H4 (cell line): ENCODE data around the gene ST6GAL1. TPM values are rescaled to one million over a fixed set of nuclear protein-coding genes. Genes with fewer than 3 reads are reported as not detected.
"Not testable (repeated sequence)": the region's sequence is repeated elsewhere in the genome, so short reads cannot be mapped to it uniquely, and the experiment has no call there.

Source experiments
- DNase-seq: peaks from one replicate; pipeline ENCODE4 v3.0.0-alpha.2; 2015; ENCODE audit warnings: low spot score
- total RNA-seq: library from RNA; depleted of rRNA; stranded (reverse); fragments of >200 nt; shearing (Covaris generic); gene quantifications from 2 replicates; pipeline ENCODE4 v1.2.3, GENCODE V29; 2014

Gene ST6GAL1
- total RNA-seq, 1 experiment from 2014 or later, result 3.4 TPM

DNA sequence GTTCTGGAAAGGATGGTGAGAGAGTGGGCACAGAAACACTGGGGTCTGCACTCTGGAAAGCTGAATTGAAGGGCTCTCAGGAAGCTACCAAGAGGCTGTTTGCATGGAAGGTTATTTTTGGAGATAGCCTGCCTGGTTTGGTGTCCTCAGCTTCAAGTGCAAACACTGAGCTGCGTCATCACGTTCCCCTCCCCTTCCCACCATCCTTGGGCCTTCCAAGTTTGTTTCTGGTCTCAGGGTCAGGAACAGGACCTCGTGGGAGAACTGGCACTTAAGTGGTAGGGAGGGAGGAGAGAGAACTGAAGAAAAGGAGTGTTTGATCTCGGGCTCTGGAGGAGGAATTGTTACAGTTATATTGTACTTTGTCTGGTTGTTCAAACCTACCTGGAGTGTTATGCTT, 10.6 kb downstream of the ST6GAL1 start:
- DNase-seq, result no peak

DNA sequence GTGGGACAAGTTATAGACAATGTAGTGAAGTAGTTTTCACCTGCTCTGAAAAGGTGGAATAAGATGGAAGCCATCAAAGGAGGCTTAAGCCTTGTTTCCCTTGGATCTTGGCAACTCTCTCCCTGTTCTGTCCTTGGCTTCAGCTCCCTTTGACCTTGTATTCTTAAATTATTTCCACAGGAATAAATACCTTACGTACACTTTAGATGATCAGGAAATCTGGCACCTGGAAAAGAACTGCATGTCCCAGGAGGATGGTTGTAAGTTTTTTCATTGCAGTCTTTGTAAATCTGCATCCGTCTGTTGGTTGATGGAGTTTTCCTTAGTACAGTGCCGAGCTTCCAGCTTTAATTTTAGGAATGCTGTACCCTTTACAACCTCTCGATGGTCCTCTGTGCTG, 11.8 kb downstream of the ST6GAL1 start:
- no peak for DNase-seq

DNA sequence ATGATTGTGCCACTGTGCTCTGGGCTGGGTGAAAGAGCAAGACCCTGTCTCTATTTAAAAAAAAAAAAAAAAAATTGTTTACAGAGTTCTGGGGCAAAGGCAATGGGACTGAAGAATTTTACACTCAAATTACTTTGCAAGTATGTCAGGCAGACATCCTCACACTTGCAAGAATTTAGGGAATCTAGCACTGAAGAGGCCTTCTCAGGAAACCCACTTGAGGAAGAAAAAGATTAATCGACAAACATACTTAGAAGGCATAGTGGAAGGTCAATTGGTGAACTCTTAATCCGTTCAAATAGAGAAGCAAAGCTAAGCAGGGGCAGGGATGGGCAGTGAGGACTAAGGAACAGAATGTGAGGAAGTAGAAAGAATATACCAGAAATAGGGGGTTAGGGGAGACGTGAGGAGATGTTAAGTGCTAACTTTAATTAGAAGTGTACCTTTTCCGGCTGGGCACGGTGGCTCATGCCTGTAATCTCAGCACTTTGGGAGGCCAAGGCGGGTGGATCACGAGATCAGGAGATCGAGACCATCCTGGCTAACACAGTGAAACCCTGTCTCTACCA, 15.0 kb downstream of the ST6GAL1 start:
- DNase-seq, result no peak

DNA sequence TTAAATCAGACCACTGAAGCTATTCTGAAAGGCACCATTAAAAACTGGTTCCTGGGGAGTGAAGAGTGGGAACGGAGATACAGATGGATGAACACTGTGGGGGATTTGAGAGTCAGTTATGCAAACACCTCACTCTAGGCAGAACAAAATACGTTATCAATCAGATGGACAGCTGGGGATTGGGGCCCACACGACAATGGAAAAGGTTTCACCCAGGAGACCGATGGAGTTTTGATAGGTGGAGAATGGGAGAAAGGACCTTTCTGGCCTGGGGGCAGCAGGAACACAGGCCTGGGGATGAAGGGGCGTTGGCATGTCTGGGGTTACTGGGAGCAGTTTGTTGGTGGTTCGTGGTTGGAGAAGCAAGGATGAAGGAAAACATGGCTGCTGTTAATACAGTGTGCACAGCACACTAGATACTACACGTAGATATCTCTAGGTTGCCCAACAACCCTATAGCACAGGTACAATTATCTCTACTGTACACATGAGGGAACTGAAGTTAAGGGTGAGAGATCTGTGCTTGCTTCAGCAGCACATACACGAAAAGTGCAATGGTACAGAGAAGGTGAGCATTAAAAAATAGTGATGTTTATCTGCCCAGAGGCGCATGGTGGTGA, 16.5 kb downstream of the ST6GAL1 start:
- no peak for DNase-seq

DNA sequence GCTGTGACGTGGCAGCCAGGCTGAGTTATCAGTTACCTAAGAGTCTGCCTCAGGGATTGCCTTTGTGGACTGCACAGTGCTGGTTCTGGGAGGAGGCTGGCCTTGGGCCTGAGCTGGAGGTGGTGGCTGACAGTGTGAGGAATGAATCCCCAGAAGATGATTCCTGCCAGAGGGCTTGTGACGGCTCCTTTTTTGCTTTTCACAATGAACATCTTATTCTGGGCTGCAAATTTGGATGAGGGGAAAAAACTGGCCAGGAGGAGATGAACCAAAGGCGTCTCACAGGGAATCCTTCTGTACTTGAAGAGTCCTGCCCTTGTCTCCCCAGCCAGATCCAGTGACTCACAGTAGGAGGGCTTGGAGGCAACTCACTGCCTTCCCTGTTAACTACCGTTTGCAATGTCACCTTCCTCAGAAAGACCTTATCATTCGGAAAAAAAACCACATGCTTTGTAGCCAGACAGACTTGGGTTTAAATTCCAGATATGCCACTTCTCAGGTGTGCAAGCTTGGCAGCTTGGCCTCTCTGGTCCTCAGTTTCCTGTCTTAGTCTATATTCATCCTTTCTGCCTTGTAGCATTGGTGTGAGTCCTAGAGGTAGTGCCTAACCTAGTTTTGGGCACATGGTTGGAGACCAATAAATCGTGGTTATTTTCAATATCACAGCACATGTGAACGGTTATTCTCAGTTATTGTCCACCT, 19.1 kb downstream of the ST6GAL1 start:
- DNase-seq, result no peak

DNA sequence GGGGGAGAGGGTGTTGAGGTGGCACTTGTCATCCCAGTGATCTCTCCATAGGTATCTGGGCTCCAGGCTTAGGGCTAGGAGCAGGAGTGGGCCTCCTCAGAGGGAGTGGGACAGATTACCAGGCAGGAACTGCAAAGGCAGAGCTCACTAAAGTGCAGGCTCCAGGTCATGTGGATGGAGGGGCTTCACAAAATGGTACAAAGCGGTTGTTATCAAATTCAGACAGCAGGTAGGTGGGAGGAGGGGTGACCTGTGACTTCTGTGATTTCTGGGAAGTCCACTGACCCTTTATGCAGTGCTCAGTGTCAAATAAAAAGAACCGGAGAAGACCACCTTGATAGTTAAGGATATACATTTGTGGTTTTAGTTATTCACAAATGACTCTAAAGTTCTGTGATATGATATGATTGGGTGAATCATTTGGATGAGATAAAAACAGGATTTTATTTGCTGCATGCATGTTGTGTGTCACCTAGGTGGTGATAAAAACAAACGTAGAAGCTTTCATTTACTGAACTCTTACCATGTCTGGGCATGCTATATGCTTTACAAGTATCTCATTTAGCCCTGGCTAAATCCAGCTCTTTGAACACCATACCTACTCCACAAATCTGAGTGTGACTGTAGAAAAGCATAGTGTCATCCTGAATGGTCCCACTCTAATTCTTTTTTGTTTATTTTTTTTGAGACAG, 20.2 kb downstream of the ST6GAL1 start:
- no peak for DNase-seq

DNA sequence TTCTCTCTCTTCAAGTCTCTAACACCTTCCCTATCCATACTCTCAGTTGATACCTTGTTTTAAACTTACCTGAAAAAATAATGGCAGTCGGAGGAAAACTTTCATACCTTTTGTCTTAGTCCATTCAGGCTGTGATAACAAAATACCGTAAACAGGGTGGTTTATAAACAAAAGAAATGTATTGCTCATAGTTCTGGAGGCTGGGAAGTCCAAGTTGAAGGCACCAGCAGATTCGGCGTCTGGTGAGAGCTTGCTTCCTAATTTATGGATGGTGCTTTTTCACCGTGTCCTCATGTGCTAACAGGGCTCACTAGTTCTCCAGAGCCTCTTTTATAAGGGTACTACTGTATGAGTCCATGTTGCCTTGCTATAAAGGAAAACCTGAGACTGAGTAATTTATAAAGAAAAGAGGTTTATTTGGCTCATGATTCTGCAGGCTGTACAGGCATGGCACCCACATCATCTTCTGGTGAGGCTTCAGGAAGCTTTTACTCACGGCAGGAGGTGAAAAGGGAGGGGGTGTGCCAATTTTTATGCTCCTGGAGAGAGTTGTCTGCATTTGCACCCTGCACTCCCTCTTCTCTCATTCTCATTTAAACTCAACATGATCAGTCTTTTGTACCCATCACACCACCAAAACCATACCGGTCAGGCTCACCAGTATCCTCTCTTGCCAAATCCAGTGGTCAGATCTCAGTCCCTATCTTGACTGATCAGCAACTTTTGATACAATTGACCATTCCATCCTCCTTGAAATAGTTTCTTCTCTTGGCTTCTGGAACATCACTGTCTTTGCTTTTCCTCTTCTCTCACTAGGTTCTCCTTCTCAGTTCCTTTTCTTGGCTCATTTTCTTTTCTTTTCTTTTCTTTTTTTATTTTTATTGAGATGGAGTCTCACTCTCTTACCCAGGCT, 21.6 kb downstream of the ST6GAL1 start:
- DNase-seq, result no peak

DNA sequence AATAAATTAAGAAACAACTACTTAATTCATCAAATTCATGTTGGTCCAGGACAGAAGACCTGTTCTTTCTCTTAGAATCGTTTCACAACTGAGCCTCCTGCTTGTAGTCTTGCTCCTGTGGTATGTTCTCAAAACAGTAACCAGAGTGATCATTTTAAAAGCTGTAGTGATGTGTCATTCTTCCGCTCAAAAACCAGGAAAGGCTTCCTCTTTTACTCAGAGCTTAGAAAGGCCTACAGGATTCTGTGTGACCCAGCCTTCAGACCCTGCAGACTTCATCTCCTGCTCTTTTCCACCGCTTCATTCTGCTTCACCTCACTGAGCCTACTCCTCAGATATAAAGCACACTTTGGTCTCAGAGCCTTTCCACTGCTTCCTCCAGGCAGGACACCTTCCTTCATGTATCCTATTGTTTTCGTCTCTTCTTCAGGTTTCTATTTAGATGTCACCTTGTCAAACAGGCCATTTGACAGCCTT, 22.7 kb downstream of the ST6GAL1 start:
- no peak for DNase-seq

DNA sequence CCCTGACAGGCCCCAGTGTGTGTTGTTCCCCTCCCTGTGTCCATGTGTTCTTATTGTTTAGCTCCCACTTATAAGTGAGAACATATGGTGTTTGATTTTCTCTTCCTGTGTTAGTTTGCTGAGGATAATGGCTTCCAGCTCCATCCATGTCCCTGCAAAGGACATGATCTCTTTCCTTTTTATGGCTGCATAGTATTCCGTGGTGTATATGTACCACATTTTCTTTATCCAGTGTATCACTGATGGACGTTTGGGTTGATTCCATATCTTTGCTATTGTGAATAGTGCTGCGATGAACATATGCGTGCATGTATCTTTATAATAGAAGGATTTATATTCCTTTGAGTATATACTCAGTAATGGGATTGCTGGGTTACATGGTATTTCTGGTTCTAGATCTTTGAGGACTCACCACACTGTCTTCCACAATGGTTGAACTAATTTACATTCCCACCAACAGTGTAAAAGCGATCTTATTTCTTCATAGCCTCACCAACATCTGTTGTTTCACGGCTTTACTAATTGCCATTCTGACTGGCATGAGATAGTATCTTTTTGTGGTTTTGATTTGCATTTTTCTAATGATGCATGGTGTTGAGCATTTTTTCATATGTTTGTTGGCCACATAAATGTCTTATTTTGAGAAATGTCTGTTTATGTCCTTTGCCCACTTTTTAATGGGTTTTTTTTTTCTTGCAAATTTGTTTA, 23.8 kb downstream of the ST6GAL1 start:
- DNase-seq, result not testable (repeated sequence)

DNA sequence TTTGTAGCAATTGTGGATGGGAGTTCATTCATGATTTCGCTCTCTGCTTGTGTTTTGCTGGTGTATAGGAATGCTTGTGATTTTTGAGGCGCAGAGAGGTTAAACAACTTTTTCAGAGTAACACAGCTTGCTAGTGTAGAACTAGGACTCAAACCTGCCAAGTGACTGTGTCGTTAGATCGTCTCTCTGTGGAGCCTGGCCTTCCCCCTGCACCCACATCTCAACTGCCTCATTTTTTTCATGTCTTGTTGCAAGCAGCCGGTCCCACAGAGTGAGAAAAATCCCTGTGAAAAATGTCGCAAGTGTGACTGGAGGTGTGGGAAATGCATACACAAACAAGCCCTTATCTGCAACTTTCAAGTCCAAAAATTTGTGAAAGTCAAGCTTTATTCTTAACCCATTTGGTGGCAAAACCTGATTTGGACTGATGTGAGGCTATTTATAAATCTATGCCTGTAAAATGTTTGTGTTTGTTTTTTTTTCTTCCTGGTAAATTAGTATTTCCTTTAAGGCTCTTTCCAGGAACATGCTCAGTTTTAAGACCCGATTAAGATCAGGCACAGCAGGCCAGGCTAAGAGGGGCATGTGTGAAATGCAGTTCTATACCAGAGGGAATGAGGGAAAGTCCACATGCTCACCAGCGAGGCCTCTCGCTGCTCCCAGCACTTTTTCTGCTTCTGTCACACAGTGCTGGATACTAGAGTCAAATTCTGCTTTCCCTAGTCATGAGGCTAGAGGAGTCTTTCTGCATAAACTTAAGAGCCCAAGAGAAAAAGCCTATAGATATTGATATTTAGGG, 25.8 kb downstream of the ST6GAL1 start:
- no peak for DNase-seq

DNA sequence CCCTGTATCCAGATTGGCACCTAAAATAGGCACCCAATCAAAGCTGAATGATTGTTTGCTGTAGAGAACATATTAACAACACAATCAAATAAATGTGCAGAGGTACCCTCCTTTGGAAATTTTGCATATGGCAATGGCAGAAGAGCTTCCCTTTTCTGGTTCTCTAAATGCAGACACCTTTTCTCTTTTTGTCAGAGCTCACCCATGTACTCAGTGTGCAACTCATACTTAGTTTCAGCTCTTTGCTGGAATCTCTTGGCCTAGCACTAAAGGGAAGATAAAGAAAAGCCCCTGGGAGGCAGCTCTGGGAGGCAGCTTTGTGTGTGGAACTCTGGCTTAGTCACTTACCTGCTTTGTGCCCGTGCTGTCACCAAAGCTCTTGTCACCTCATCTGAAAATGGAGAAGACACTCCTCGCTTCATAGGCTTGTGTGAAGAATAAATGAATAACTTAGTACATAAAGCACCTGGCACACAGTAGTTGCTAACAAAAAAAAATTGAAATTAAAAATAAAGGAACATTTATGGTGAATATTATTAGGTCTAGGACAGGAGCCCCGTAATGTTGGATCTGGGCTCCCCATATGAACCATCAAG, 28.8 kb downstream of the ST6GAL1 start:
- no peak for DNase-seq

DNA sequence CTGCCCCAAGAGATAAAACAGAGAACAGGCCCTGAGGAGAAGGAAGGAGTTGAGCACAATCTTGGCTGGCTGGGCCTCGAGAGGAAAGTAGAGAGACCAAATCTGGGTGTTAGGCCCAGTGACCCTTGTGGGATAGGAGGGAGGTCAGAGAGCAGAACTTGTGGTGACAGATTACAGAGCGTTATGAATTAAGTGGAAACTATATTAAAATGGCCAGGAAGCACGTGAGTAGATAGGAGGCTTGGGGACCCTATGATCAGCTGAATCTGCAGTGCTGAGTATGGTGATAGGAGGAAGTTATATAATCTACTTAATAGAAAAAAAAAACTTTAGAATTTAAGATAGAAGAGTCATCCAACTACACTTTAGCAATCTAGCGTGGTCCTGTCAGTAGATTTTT, 30.0 kb downstream of the ST6GAL1 start:
- DNase-seq, result no peak

DNA sequence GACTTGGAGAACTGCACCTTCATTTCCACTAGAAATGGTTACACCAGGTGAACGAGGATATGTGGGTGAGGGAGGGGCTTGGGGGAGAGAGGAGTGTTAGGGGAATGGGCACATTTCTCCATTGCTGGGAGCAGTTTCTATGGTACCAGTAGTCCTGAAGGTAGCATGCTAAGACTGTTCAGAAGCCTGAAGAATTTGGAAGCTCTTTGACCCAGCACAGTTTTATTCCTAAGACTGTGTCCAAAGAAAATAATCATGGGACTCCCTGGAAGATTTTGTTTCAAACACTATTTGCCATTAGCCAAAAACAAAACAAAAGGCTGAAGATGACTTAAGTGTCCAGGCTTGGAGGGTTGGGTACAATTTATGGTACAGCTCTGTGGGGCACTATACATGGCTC, 32.1 kb downstream of the ST6GAL1 start:
- no peak for DNase-seq

DNA sequence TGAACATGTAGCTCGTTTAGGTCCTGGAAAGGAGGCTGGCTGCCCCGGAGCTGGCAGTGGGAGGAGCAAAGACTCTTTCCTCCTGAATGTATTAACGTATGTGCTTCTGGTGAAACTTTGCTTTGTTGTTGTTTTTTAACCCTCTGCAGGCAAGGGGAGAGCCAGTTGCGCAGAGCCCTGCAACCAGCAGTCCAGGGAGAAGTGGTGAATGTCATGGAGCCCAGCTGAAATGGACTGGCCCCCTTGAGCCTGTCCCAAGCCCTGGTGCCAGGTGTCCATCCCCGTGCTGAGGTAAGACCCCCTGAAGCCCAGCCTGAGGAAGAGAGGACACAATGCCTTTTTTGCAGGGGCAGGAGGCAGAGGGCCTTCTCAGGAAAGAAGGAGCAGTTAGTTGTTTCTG, 33.3 kb downstream of the ST6GAL1 start:
- DNase-seq, result no peak

DNA sequence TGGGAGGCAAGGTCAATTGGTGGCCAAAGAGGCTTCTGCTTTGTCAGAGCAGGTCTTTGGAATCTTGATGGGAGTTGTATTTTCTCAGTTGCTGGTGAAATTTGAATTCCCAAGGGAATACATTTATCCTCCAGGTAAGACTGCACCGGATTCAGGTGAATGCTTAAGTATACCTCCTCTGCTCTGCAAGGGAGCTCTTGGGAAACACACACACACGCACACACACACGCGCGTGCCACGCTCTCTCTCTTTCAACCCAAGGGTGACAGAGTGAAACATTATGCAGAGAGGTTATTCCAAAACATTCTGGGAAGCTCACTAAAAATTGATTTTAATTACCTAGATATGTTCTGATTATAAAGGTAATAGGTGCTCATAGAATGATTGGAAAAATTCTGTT, 33.7 kb downstream of the ST6GAL1 start:
- DNase-seq, result no peak

DNA sequence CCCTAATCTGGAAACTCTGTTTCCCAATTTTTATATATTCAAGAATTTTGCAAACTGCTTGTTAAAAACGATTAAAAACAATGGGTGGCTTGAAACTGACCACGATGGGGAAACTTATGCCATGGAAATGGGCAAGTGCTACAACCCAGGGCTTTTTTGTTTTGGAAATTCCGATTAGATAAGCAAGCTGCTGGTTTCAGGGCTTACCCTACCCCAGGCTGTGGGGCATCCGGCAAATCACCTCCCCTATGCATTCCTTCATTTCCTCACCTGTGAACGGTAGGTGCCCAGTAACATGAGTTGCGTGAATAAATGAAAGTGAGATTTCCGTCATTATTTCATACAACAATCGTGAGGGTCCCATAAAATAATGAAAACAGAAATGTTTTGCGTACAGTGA, 34.3 kb downstream of the ST6GAL1 start:
- no peak for DNase-seq

DNA sequence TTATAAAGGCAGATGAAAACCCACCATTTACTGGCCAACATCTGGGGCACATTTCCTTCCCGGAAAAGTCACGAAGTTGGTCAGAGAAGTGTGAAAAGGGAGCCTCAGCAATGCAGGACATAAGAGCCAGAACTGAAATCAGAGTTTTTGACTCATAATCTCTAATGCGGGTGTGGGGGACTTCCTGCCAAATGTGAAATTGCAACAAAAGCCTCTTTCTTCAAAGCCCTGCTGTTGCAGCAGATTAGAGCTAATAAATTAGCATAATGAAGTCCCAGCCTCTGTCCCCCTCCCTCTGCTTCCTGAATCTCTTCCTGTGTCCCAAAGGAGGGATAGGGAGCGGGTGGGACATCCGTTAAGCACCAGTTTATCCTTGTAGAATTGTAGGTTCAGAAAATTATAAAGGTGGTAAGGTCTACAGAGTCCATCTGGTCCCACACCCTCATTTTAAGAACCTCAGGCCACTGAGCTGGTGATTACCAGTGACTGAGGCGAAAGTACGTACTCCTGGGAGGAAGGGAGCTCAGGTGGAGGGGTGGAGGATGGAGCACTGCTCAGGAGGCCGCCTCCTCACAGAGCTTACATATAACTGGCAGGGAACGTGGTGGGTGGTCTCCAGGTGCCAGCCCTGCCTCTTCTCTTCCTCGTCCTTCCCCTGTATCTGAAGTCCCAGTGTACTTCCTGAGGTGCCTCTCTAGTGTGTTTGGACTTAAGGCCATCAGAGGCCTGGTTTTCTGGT, 35.0 kb downstream of the ST6GAL1 start:
- no peak for DNase-seq

DNA sequence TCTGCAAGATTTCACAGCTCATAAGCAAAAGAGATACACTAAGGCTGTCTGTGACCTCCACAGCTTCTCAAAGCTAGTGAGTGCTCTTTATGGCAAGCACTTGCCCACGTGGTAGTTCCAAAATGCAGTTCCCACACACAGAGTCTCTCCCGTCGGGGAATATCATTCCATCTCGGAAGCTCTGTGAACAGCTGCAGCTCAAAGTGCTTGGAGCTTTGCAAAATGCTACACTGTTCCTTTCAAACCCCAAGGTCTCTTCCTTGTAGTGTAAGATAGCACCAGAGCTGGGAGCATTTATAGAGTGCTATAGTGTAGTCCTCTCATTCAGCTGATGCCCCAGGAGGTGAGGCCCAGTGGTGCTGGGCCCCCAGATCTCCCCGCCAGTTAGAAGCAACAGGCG, 36.1 kb downstream of the ST6GAL1 start:
- DNase-seq, result no peak

DNA sequence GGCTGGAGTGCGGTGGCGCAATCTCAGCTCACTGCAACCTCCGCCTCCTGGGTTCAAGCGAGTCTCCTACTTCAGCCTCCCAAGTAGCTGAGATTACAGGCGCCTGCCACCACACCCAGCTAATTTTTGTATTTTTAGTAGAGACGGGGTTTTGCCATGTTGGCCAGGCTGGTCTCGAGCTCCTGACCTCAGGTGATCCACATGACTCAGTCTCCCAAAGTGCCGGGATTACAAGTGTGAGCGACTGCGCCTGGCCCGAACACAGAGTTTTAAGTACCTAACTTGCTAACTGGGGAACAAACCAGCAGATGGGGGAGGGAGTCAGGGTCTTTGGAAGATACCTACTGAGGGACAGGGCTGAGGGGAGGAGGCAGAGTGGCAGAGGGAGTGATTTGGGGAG, 36.9 kb downstream of the ST6GAL1 start:
- DNase-seq, result not testable (repeated sequence)
